Measurements from ENCODE around the gene PHLDB1. TPM values are rescaled to one million over a fixed set of nuclear protein-coding genes. Genes with fewer than 3 reads are reported as not detected.
A peak's percentile ranks its signal among the peaks of the same experiment; 100 is the strongest.

The PHLDB1 gene
- total and polyA plus RNA-seq, 4 donors, result 4.8 to 15.4 (median 6.0) TPM

DNA sequence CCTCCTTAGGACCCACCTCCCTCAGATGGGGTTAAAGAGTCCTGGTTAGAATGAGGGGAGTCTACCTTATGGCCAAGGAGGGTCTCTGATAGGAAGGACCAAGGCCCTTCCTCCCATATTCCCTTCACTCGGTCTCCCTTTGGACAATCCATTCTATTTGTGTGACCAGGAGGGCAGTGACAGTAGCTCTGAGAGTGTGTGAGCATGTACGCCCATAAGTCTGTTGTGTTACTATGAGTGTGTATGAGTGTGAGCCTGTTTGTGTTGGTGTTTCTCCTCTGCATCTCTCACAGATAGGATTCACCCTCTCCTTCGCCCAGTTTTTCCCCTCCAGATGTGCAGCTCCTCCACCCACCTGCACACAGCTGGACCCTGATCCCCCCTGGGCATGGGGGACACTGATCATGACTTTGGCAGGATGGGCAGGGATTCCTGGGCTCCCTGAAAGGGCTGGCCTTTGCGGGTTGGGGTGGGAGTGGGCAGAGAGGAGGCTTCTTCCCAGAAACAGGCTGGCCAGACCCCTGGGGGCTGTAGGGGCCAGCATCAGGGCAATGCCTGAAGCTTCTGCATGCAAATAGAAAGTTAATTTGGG is 14.5 kb downstream of the PHLDB1 start:
- Histone ChIP-seq H3K9me3 (ENCODE audit: control insufficient read depth in 4 of 4, low read length in 3 of 4) (no peaks in the 10 kb centered on the region), H3K36me3 (ENCODE audit: control insufficient read depth in 4 of 4, insufficient read depth in 3 of 4, low read depth in 1 of 4, low read length in 3 of 4) (no peaks in the 10 kb centered on the region), H3K4me3 (ENCODE audit: low read depth in 1 of 3, low read length in 3 of 3) (peak overlapping the region in 1 of 3 donors; percentile 47), H3K27me3 (ENCODE audit: control insufficient read depth in 4 of 4, insufficient read depth in 4 of 4, low read length in 3 of 4) (peaks cover 0 to 8% (median under 1%) of the 10 kb centered on the region in 4 donors), H3K9ac (ENCODE audit: low read depth in 1 of 2, low read length in 2 of 2) (no peak overlapping the region), H3K27ac (ENCODE audit: low read depth in 1 of 2, low read length in 2 of 2) (peak overlapping the region; percentile 8 to 32), H3K4me1 (ENCODE audit: control insufficient read depth in 4 of 4, insufficient read depth in 4 of 4, low read length in 3 of 4) (peaks cover 0 to 26% (median 0%) of the 10 kb centered on the region in 4 donors)
- 72% methylated on average over 4 of the region's 4 CpGs for WGBS
- TF ChIP-seq YY1 (IDR thresholded peaks at IDR 0.05) (no peak), ATF3 (IDR thresholded peaks at IDR 0.05) (no peak), HNF4A (conservative IDR thresholded peaks at IDR 0.05) (no peak), FOXA2 (IDR thresholded peaks at IDR 0.05) (no peak), FOXA1 (IDR thresholded peaks at IDR 0.05) (no peak), TAF1 (conservative IDR thresholded peaks at IDR 0.05) (no peak), MAX (IDR thresholded peaks at IDR 0.05) (no peak), HNF4G (IDR thresholded peaks at IDR 0.05) (no peak), JUND (IDR thresholded peaks at IDR 0.05) (no peak), RAD21 (IDR thresholded peaks at IDR 0.05) (no peak), ZBTB33 (IDR thresholded peaks at IDR 0.05) (no peak), NR2F2 (IDR thresholded peaks at IDR 0.05) (no peak), EGR1 (IDR thresholded peaks at IDR 0.05; ENCODE audit: low read depth in 2 of 2) (no peak), SP1 (IDR thresholded peaks at IDR 0.05) (no peak), RXRA (IDR thresholded peaks at IDR 0.05) (no peak), GABPA (IDR thresholded peaks at IDR 0.05 in 1 of 2, conservative IDR thresholded peaks at IDR 0.05 in 1 of 2) (no peak)
- TF ChIP-seq, protein P1, sequence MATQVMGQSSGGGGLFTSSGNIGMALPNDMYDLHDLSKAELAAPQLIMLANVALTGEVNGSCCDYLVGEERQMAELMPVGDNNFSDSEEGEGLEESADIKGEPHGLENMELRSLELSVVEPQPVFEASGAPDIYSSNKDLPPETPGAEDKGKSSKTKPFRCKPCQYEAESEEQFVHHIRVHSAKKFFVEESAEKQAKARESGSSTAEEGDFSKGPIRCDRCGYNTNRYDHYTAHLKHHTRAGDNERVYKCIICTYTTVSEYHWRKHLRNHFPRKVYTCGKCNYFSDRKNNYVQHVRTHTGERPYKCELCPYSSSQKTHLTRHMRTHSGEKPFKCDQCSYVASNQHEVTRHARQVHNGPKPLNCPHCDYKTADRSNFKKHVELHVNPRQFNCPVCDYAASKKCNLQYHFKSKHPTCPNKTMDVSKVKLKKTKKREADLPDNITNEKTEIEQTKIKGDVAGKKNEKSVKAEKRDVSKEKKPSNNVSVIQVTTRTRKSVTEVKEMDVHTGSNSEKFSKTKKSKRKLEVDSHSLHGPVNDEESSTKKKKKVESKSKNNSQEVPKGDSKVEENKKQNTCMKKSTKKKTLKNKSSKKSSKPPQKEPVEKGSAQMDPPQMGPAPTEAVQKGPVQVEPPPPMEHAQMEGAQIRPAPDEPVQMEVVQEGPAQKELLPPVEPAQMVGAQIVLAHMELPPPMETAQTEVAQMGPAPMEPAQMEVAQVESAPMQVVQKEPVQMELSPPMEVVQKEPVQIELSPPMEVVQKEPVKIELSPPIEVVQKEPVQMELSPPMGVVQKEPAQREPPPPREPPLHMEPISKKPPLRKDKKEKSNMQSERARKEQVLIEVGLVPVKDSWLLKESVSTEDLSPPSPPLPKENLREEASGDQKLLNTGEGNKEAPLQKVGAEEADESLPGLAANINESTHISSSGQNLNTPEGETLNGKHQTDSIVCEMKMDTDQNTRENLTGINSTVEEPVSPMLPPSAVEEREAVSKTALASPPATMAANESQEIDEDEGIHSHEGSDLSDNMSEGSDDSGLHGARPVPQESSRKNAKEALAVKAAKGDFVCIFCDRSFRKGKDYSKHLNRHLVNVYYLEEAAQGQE (IDR thresholded peaks at IDR 0.05), result no peak
- TF ChIP-seq, protein P2, sequence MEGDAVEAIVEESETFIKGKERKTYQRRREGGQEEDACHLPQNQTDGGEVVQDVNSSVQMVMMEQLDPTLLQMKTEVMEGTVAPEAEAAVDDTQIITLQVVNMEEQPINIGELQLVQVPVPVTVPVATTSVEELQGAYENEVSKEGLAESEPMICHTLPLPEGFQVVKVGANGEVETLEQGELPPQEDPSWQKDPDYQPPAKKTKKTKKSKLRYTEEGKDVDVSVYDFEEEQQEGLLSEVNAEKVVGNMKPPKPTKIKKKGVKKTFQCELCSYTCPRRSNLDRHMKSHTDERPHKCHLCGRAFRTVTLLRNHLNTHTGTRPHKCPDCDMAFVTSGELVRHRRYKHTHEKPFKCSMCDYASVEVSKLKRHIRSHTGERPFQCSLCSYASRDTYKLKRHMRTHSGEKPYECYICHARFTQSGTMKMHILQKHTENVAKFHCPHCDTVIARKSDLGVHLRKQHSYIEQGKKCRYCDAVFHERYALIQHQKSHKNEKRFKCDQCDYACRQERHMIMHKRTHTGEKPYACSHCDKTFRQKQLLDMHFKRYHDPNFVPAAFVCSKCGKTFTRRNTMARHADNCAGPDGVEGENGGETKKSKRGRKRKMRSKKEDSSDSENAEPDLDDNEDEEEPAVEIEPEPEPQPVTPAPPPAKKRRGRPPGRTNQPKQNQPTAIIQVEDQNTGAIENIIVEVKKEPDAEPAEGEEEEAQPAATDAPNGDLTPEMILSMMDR (IDR thresholded peaks at IDR 0.05; ENCODE audit: low read depth, low read length, missing input control), result no peak
- DNase-seq (ENCODE audit: low spot score), result no peak
